ENCODE data around the gene KLK12. TPM values are rescaled to one million over a fixed set of nuclear protein-coding genes. Genes with fewer than 3 reads are reported as not detected.
"Not testable (repeated sequence)": the region's sequence is repeated elsewhere in the genome, so short reads cannot be mapped to it uniquely, and the experiment has no call there.

Gene KLK12
- total RNA-seq, 2 donors from 2014 or later, result not detected

DNA sequence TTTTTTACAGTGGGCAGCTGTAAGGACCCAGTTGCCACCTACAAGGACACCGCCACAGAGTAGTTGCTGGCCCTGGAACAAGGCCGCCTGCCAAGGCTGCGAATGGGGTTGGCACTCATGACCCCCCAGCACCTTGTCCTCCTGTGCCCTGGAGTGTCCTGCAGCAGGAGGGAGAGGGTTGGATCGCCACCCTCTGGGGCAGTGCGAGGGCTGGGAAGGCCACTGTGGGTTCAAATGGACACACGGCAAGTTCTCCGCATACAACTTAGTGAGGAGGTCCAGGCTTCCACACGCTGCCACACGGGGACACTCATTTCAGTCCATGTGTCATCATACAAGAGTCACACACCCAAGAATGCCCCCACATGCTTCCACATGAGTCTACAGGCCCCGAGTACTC is 34.4 kb downstream of the KLK12 start:
- no peak for DNase-seq (ENCODE audit: low spot score)
- intact Hi-C loops (cut with DNase I), result no loop called here

DNA sequence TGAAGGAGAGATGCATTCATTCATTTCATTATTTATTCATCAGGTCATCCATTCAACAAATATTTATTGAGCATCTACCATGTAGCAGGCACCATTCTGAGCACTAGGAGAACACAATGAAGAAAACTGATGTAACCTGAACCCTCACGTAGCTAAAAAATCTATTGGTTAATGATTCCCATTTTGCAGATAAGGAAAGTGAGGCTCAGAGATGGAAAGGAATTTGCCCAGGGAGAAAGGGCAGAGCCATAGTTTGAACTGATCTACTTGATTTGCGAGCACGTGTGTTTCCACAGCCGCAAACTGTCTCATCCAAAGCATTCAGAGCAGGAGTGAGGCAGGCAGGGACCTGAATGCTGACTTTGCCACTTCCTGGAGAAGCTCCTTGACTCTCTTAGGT is 36.1 kb downstream of the KLK12 start:
- DNase-seq (ENCODE audit: low spot score), result no peak
- intact Hi-C loops (cut with DNase I), result no loop called here

DNA sequence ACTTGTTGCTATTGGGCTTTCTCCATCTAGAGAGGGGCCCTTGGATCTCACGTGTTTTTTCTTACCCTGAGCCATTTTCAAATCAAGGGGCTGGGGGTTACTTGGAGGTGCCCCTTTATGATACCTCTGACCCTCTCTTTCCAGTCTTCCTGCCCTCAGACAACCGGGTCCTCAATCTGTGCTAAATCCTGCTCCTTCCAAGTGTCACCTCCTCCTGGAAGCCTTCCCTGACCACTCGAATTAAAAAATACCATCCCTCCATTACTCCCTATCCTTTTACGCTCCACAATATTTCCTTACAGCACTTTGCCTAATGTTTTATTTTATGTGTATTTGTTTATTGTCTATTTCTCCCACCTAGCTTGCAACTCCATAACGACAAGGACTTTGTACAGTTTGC is 36.7 kb downstream of the KLK12 start:
- DNase-seq (ENCODE audit: low spot score), result no peak
- intact Hi-C loops (cut with DNase I), result no loop called here

DNA sequence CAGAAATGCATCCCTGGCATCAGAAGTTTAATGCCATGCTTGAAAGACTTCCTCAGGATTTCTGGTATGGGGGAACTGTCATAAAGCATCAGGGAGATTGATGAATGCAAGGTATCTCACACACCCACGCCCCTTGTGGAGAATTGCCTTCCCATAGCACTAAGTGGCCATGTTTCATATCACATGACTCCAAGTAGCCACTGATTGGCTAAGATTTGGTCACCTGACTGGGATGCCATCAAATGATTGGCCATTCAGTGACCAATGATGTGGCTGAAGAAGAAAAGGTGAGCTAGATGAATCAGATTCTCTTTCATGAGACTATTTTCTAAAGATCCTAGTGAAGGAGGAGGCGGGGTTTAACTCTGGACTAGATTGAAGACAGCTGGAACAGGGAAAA is 40.7 kb downstream of the KLK12 start:
- intact Hi-C loops (cut with DNase I), result no loop called here
- DNase-seq (ENCODE audit: low spot score), result no peak

DNA sequence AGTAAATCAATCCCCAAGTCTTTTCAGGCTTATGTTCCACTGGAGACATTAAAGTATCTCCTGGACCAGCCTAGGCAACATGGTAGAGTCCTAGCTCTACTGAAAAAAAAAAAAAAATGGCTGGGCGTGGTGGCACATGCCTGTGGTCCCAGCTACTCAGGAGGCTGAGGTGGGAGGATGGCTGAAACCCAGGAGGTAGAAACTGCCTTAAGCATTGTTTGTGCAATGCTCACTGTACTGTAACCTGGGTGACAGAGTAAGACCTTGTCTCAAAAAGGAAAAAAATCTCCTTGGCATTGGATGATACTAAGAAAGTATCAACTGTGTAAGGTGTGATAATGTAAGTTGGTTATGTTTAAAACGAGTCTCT is 42.2 kb downstream of the KLK12 start:
- intact Hi-C loops (cut with DNase I), result no loop called here
- no peak for DNase-seq (ENCODE audit: low spot score)

DNA sequence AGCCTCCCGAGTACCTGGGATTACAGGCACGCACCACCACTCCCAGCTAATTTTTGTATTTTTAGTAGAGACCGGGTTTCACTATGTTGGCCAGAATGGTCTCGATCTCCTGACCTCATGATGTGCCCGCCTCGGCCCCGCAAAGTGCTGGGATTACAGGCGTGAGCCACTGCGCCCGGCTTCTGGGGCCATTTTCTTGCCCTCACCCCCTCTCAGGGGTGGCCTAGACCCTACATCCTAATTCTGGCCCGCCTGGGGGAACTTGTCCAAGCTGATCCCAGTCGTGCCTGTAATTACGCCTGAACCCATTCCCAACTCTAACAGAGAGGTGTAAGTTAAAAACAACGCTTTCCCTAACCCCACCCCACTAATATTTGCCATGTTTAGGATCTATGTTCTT is 50.4 kb downstream of the KLK12 start:
- intact Hi-C loops (cut with DNase I); DNase-seq (ENCODE audit: low spot score): not testable (repeated sequence)

DNA sequence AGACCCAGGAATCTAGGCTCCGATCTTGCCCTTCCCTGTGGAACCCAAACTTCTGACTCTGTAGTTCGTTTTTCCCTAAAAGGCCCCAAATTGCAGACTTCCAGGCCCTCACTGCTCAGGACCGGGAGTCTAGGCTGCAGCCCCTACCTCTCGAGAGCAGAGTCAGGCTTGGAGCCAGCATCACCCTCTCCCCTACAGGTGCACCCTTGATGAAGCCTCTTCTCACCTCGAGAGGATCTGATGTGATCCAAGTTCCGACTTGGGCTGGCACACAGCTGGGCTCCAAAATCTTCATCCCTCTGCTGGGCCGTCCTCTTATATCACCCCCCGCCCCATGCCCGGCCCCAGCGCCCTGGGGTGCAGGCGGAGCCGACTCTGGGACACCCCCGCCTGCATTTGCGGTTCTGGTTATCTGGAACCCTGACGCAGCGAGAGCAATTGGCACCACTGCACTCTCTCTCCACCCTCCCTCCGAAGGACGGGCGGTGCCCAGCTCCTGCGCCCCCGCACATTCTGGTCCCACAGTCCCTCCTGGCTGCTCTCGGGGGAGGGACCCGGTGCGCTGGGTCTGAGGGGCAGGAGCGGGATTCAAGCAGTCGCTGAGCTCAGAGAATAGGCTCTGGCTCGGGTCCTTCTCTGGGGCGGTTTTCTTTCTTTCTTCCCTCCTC is 51.0 kb downstream of the KLK12 start, which contains the start of gene KLK7:
Gene KLK7 (minus strand): TSS at position 293 of the 668 bp plus-strand sequence. CDS start 1,518 bp downstream, outside the sequence.
- DNase-seq (ENCODE audit: low spot score), result peak; percentile 17
- intact Hi-C loops (cut with DNase I), result no loop called here

DNA sequence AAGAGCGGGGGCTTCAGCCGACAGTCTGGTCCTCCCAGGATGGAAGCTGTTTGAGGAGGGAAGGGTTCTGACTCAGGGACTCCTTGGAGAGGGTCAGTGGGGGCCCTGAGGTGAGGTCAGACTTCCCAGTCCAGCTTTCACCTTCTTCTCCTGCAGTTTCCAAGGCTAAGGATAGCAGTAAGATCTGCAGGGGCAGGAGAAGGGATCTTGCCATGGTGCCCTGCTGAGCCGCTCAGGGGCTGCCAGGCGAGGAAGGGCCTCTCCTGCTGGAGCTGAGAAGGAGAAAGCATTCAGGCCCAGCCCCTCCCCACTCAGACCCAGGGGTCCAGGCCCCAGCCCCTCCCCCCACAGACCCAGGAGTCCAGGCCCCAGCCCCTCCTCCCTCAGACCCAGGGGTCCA is 52.6 kb downstream of the KLK12 start:
- intact Hi-C loops (cut with DNase I), result no loop called here
- DNase-seq (ENCODE audit: low spot score), result no peak

DNA sequence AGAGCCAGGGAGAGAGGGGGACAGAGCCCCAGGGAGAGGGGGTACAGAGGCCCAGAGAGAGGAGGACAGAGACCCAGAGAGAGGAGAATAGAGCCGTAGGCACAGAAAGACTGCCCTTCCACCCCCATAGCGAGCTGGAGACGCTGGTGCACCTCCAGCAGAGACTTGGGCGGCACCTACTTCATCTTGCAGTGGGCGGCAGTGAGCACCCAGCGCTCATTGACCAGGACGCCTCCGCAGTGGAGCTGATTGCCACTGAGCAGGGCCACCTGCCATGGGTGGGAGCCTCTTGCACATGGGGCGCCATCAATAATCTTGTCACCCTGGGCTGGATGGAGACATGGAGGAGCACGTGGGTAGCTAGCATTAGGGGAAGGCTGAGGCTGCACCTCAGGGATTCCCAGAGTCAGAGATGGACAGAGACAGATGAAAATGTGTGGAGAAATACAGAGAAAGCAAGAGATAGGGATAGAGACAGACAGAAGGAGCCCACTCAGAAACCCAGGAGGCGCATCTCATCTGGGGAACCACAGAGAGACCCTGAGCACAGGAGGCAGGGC is 53.1 kb downstream of the KLK12 start:
- no peak for DNase-seq (ENCODE audit: low spot score)
- intact Hi-C loops (cut with DNase I), result no loop called here

DNA sequence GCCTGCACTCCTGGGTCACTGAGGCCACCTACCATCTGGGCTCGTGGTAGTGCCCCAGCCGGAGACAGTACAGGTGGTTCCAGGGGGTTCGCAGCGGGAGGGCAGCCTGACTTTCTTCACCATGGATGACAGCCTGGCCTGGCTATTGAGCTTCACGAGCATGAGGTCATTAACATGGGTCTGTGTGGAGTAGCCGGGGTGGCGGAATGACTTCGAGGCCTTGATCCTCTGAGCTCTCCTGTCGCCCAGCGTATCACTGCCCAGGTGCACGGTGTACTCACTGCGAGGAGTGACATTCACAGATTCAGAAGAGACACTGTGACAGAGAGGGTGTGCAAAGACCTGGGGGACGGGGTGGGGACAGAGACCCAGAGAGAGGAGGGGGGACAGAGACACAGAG is 54.6 kb downstream of the KLK12 start:
- no peak for DNase-seq (ENCODE audit: low spot score)
- intact Hi-C loops (cut with DNase I), result no loop called here

DNA sequence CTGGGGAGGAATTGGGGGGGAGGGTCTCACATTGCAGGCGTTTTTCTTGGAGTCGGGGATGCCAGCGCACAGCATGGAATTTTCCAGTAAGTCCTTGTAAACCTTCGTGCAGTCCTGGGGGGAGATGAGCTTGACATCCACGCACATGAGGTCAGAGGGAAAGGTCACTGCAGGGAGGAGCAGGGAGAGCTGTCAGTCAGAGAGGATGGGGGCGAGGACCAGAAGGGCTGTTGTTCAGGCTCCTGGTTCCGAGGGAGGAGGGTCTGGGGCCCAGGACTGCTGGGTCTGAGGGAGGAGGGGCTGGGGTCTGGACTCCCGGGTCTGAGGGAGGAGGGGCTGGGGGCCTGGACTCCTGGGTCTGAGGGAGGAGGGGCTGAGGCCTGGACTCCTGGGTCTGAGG is 55.0 kb downstream of the KLK12 start:
- no peak for DNase-seq (ENCODE audit: low spot score)
- intact Hi-C loops (cut with DNase I), result no loop called here

Other genes starting within 250 kb of the KLK12 start
- not detected for gene ACP4, start 244.6 kb downstream of the KLK12 start, total RNA-seq
- under 1 TPM in 1 of 2 donors, not detected in 1; 0.67 TPM for gene KLK1, start 211.2 kb downstream of the KLK12 start, total RNA-seq
- not detected for gene KLK15, start 201.4 kb downstream of the KLK12 start, total RNA-seq
- not detected for gene KLK3, start 180.1 kb downstream of the KLK12 start, total RNA-seq
- gene KLK2, start 161.6 kb downstream of the KLK12 start, total RNA-seq, result not detected
- gene KLK4, start 123.6 kb downstream of the KLK12 start, total RNA-seq, result not detected
- gene KLK5, start 82.0 kb downstream of the KLK12 start, total RNA-seq, result not detected
- not detected for gene KLK6, start 65.4 kb downstream of the KLK12 start, total RNA-seq
- not detected for gene KLK7, start 51.1 kb downstream of the KLK12 start, total RNA-seq
- gene KLK8, start 33.4 kb downstream of the KLK12 start, total RNA-seq, result not detected
- gene KLK10, start 15.3 kb downstream of the KLK12 start, total RNA-seq, result not detected
- gene KLK11, start 8.4 kb downstream of the KLK12 start, total RNA-seq, result not detected
- gene KLK13, start 30.1 kb upstream of the KLK12 start, total RNA-seq, result not detected
- gene KLK14, start 47.9 kb upstream of the KLK12 start, total RNA-seq, result not detected
- gene CTU1, start 73.4 kb upstream of the KLK12 start, total RNA-seq, result 1 to 10 TPM; 3.7 to 5.0 TPM
- 10 to 100 TPM in 1 of 2 donors, 1 to 10 TPM in 1; 8.7 to 12.6 TPM for gene SIGLEC9, start 89.9 kb upstream of the KLK12 start, total RNA-seq
- 1 to 10 TPM; 1.8 to 5.5 TPM for gene SIGLEC7, start 107.3 kb upstream of the KLK12 start, total RNA-seq
- gene CD33, start 190.1 kb upstream of the KLK12 start, total RNA-seq, result 10 to 100 TPM in 1 of 2 donors, 1 to 10 TPM in 1; 10.0 to 17.4 TPM
- gene SIGLECL1, start 216.1 kb upstream of the KLK12 start, total RNA-seq, result not detected

Data from posterior vena cava (tissue), 2 donors.